Measurements from ENCODE around the gene ZNF660. TPM values are rescaled to one million over a fixed set of nuclear protein-coding genes. Genes with fewer than 3 reads are reported as not detected.
A peak's percentile ranks its signal among the peaks of the same experiment; 100 is the strongest.

ZNF660 gene
- polyA plus RNA-seq, 3 donors = 9.7 to 11.4 (median 11.1) TPM

DNA sequence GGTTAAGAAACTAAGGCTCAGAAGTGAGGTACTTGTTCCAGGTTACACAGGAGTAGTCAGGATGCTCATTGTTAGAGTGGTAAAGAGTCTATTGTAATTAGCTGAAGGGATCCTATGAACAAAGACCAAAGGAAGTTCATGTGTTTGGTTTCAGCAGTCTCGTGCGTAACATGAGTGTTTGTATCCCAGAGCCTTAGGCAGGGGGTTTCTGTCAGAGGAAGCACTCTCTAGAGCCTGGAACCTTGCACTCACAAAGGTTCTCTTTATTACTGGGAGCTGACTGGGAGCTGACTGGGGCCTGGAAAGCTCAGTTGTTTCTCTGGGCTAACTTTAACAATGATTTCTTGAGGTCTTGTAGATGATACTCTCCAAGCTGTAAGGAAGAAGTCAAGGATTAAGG, 44.0 kb downstream of the ZNF660 start:
- no peak for DNase-seq (ENCODE audit: low read depth in 3 of 3, low spot score in 2 of 3)

GRCh38 chr3:44632193-44632592, 47.4 kb downstream of the ZNF660 start:
- no peak for DNase-seq (ENCODE audit: low read depth in 3 of 3, low spot score in 2 of 3)

- DNase-seq (ENCODE audit: low read depth in 3 of 3, low spot score in 2 of 3) = no peak
These were observed 57.6 kb downstream of the ZNF660 start for GRCh38 chr3:44642337-44642736.

- no peak for DNase-seq (ENCODE audit: low read depth in 3 of 3, low spot score in 2 of 3)
These were observed 58.3 kb downstream of the ZNF660 start for GRCh38 chr3:44643024-44643423.

GRCh38 chr3:44647771-44648170, 63.0 kb downstream of the ZNF660 start:
- DNase-seq (ENCODE audit: low read depth in 3 of 3, low spot score in 2 of 3) = no peak

- DNase-seq (ENCODE audit: low read depth in 3 of 3, low spot score in 2 of 3) = peak; percentile 55 to 72 (median 57)
These were observed 63.9 kb downstream of the ZNF660 start, which contains the start of gene ZNF35 for GRCh38 chr3:44648564-44649229. Gene ZNF35, plus strand, starts transcription at chr3:44648732. Its CDS starts 2,336 bp downstream, at chr3:44651068.

Other genes starting within 250 kb of the ZNF660 start
- 10 to 100 TPM; 40.2 to 48.7 (median 43.1) TPM for gene TCAIM, start 246.2 kb upstream of the ZNF660 start, polyA plus RNA-seq (ENCODE audit: insufficient read length in 3 of 3)
- gene ZNF445, start 107.3 kb upstream of the ZNF660 start, polyA plus RNA-seq (ENCODE audit: insufficient read length in 3 of 3) = 10 to 100 TPM; 19.1 to 20.4 (median 19.7) TPM
- 10 to 100 TPM; 15.3 to 19.0 (median 18.5) TPM for gene ZKSCAN7, start 29.8 kb upstream of the ZNF660 start, polyA plus RNA-seq (ENCODE audit: insufficient read length in 3 of 3)
- 10 to 100 TPM; 31.8 to 39.9 (median 34.3) TPM for gene ZNF197, start 40.1 kb downstream of the ZNF660 start, polyA plus RNA-seq (ENCODE audit: insufficient read length in 3 of 3)
- gene ZNF35, start 63.8 kb downstream of the ZNF660 start, polyA plus RNA-seq (ENCODE audit: insufficient read length in 3 of 3) = 10 to 100 TPM; 10.4 to 11.5 (median 10.4) TPM
- gene ZNF502, start 127.7 kb downstream of the ZNF660 start, polyA plus RNA-seq (ENCODE audit: insufficient read length in 3 of 3) = 10 to 100 TPM; 13.8 to 15.5 (median 14.0) TPM
- 10 to 100 TPM; 12.2 to 13.5 (median 13.2) TPM for gene ZNF501, start 144.7 kb downstream of the ZNF660 start, polyA plus RNA-seq (ENCODE audit: insufficient read length in 3 of 3)
- 10 to 100 TPM; 54.7 to 71.4 (median 61.1) TPM for gene KIAA1143, start 176.7 kb downstream of the ZNF660 start, polyA plus RNA-seq (ENCODE audit: insufficient read length in 3 of 3)
- 10 to 100 TPM; 25.8 to 30.2 (median 27.5) TPM for gene KIF15, start 176.8 kb downstream of the ZNF660 start, polyA plus RNA-seq (ENCODE audit: insufficient read length in 3 of 3)

Data from right renal cortex interstitium (tissue), 3 donors.